HUES6 (cell line): ENCODE results near the gene JMJD8.

Experiments
- H3K27ac ChIP-seq: 2 replicates; pipeline ENCODE4 v1.7.0; 2013; ENCODE audit warnings: low read depth, mild to moderate bottlenecking, low read length, inconsistent platforms
- H3K27me3 ChIP-seq: 2 replicates; pipeline ENCODE4 v1.6.1; 2013; ENCODE audit warnings: low read length; ENCODE audit not compliant: control insufficient read depth, insufficient read depth
- H3K36me3 ChIP-seq: 2 replicates; pipeline ENCODE4 v1.6.1; 2013; ENCODE audit warnings: low read length; ENCODE audit not compliant: control insufficient read depth, insufficient read depth
- H3K4me1 ChIP-seq: 2 replicates; pipeline ENCODE4 v1.6.1; 2013; ENCODE audit warnings: low read length; ENCODE audit not compliant: control insufficient read depth, insufficient read depth
- H3K4me3 ChIP-seq: 2 replicates; pipeline ENCODE4 v1.5.1; 2013; ENCODE audit warnings: low read depth, low read length
- H3K9ac ChIP-seq: one replicate; pipeline ENCODE4 v1.6.1; 2013; ENCODE audit warnings: mild to moderate bottlenecking, low read length
- H3K9me3 ChIP-seq: 2 replicates; pipeline ENCODE4 v1.6.1; 2013; ENCODE audit warnings: low read depth, low read length; ENCODE audit not compliant: control insufficient read depth, insufficient read depth

Gene JMJD8

DNA sequence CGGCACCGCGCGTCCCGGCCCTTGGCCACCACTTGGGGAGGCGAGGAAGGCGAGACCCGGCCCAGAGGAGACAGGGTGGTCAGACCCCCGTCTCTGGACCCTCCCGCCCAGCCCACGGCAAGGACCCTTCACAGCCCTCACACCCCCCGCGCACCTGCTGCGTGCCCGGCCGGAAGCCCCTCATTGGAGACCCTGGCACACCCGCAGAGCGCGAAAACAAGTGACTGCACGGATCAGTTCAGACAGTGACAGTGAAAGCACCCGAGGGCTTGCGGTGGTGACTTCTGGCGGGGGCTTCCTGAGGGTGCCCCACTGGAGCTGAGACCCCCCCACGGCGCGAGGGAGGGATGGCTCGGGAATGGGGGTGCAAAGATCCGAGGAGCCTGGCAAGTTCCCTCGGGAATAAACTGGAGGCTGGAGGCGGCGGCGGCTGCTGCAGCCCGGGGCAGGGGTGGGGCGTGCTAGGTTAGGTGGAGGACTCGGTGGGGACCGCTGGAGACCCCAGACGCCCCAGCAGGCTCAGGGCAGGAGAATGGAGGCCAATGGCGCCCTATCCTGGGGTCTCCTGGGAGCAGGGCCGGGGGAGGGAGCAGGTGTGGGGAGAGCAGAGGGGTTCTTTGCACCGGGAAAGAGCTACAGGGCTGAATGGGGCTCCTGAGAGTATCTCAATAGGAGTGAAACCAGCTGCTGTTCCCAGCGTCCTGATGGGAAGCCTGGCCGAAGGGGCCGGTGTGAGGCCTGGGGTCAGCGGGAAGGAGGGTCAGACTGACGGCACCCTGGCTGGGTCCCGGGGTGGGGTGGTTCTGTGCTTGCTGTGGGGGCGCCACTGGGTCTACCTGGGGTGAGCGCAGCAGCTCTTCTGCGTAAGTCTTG is 22.3 kb upstream of the JMJD8 start:
- Histone ChIP-seq H3K9me3 (no peaks in the 10 kb centered on the region), H3K4me1 (peaks cover 5% of the 10 kb centered on the region; the same call in 1 of the 2 replicates), H3K9ac (no peak overlapping the region), H3K27me3 (peaks cover 94% of the 10 kb centered on the region), H3K36me3 (no peaks in the 10 kb centered on the region), H3K27ac (no peak overlapping the region), H3K4me3 (peak overlapping the region; percentile 64)

DNA sequence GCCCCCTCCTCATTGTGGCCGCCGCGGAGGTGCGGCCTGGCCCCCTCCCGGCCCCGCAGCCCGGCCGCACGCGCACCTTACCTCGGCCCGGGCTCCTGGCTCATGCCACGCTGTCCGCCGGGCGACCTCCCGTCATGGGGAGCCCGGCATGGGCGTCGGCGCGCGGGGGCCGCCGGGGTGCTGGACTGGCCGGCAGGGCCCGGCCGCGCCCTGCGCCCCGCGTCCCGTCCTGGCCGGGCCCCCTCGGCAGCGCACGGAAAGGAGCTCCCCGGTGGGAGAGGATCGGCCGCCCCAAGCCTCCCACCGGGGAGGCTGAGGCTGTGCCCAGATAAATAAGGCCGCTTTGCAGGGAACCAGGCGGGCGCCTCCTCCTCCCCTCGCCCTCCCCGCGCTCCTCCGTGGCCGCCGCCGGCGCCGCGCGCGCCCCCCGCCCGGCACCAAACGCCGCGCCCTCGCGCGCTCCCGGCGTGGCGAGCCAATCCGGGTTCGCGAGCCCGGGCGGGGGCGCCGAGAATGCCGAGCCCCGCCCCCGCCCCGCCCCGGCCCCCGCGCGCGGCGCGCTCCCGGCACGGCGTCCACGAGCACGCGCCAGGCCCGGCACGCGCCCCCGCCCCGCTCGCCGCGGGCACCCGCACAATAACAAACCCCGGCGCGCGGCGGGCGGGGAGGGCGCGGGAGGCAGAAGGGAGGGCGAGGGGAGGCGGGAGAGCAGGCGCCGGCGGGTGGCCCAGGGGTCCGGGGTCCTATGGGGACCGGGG is 21.5 kb upstream of the JMJD8 start, which contains the start of gene FBXL16:
TSS of gene FBXL16 (minus strand) at position 371 of the 758 bp plus-strand sequence. CDS start 8,396 bp downstream, outside the sequence.
- Histone ChIP-seq H3K27me3 (peaks cover 97% of the 10 kb centered on the region), H3K4me1 (peaks cover 10% of the 10 kb centered on the region), H3K9me3 (no peaks in the 10 kb centered on the region), H3K9ac (no peak within 1 kb of the TSS), H3K36me3 (no peaks in the 10 kb centered on the region), H3K4me3 (peak within 1 kb of the TSS; percentile 64), H3K27ac (no peak within 1 kb of the TSS)

DNA sequence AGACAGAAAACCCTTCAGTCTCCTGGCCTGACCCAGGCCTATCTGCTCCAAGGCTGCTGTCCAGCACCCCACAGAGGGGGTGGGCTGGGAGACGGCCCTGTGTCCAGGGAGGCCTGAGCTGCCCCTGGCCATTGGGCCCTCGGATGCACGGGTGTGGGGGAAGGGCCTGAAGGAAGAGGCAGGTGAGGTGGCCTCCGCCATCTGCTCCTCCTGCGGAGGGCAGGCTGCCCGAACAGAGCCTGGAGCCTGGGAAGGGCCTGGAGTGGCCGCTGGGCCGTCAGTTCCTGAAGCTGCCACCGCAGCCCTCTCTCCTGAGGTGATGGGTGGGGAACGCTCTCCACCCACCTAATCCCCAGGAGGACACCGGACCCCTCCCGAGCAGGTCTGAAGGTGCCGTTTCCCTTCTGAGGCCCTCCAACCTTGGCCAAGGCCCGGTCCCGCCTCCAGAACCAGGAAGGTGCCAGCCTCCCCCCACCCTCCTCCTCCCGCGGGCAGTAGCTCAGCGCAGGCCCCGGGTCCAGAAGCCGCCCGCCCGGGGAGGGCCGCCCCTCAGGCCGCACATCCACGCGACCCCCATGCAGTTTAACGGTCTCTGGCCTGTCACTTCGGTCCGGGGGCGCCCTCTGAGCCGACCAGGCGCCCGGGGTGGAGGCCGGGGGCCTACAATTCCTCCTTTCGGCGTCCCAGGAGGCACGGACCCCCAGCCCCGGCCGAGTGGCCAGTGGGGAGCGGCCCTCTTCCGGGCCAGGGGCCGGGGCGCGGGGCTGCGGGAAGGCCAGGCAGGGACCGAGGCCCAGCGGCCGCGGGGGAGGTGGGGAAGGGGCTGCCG is 20.6 kb upstream of the JMJD8 start:
- H3K4me1 ChIP-seq, result peaks cover 6% of the 10 kb centered on the region
- no peaks in the 10 kb centered on the region for H3K36me3 ChIP-seq
- H3K27ac ChIP-seq, result no peak overlapping the region
- H3K27me3 ChIP-seq, result peaks cover 97% of the 10 kb centered on the region
- no peaks in the 10 kb centered on the region for H3K9me3 ChIP-seq
- H3K4me3 ChIP-seq, result peak overlapping the region; percentile 44
- H3K9ac ChIP-seq, result no peak overlapping the region

DNA sequence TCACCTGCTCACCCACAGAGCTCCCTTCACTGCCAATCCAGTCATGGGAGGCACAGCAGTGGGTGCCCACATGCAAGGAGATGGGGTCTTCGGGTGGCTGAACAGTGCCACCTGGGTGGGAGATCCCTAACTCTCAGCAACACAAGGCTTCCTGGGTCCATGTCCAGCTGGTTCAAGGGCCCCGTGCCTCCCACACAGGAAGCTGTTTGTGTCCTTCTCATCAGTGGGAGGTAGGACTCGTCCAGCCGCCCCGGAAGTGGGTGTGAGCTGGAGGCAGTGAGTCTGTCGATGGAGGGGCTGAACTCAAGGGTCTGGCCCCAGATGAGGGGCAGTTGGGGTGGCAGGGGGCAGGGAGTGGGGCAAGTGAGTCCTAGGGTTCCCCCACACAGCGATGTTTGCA is 19.9 kb upstream of the JMJD8 start:
- Histone ChIP-seq H3K27me3 (peaks cover 97% of the 10 kb centered on the region), H3K36me3 (no peaks in the 10 kb centered on the region), H3K9me3 (no peaks in the 10 kb centered on the region), H3K4me3 (no peak overlapping the region), H3K4me1 (peaks cover 5% of the 10 kb centered on the region; the same call in 1 of the 2 replicates), H3K9ac (no peak overlapping the region), H3K27ac (no peak overlapping the region)

- Histone ChIP-seq H3K36me3 (no peaks in the 10 kb centered on the region), H3K9me3 (no peaks in the 10 kb centered on the region), H3K4me3 (no peak overlapping the region), H3K4me1 (peaks cover 5% of the 10 kb centered on the region; the same call in 1 of the 2 replicates), H3K27ac (no peak overlapping the region), H3K27me3 (peaks cover 96% of the 10 kb centered on the region), H3K9ac (no peak overlapping the region)
These were observed 19.3 kb upstream of the JMJD8 start for GRCh38 chr16:703406-703805.

- Histone ChIP-seq H3K9me3 (no peaks in the 10 kb centered on the region), H3K36me3 (no peaks in the 10 kb centered on the region), H3K27me3 (peaks cover 96% of the 10 kb centered on the region), H3K27ac (no peak overlapping the region), H3K4me1 (peaks cover 5% of the 10 kb centered on the region; the same call in 1 of the 2 replicates), H3K9ac (no peak overlapping the region), H3K4me3 (no peak overlapping the region)
These were observed 18.2 kb upstream of the JMJD8 start for GRCh38 chr16:702341-702740.

DNA sequence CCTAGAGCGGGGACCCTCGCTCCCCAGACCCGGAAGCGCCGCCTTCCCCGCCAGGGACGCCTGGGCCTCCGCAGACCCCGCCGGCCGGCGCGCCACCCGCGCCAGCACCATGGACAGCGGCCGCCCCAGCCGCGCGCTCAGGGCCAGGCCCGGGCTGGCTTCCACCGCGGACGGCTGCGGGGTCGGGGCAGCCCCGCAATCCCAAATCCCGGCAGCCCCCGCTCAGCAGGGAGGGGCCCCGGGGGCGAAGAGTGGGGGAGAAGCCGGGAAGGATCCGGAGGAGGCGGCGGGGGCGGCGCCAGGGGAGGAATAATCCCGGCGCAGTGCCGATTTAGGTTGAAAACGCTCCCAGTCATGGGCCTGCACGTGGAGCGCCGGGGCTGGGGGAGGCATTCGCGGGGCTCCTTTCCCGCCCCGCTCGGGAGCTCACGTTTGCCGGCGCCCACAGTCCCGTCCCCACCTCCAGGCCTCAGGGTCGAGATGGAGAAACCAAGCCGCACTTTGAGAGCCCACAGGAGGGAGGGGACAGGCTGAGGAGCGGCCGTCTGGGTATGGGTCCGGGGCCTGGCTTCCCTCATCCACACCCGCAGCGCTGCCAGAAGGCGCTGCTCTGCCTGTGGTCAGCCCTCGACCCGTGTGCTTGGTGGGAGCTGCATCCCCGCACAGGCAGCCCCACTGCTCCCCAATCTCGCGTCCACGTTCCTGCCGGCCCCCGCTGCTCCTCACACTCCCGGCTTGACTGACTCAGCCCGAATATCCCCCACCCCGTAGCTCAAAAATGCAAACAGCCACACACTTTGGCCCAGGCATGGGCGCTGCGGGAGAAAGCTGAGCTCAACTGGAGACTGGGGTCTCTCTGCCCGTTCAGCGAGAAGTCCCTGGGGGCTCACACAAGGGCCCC is 16.8 kb upstream of the JMJD8 start:
- H3K4me3 ChIP-seq, result peak overlapping the region; percentile 23
- H3K27me3 ChIP-seq, result peaks cover 96% of the 10 kb centered on the region
- no peak overlapping the region for H3K9ac ChIP-seq
- H3K27ac ChIP-seq, result no peak overlapping the region
- H3K36me3 ChIP-seq, result no peaks in the 10 kb centered on the region
- H3K4me1 ChIP-seq, result peaks cover 5% of the 10 kb centered on the region; the same call in 1 of the 2 replicates
- no peaks in the 10 kb centered on the region for H3K9me3 ChIP-seq

GRCh38 chr16:698911-699671 is 15.0 kb upstream of the JMJD8 start:
- no peaks in the 10 kb centered on the region for H3K36me3 ChIP-seq
- H3K9me3 ChIP-seq, result no peaks in the 10 kb centered on the region
- no peak overlapping the region for H3K9ac ChIP-seq
- peaks cover 98% of the 10 kb centered on the region for H3K27me3 ChIP-seq
- H3K4me3 ChIP-seq, result no peak overlapping the region
- no peak overlapping the region for H3K27ac ChIP-seq
- H3K4me1 ChIP-seq, result peaks cover 11% of the 10 kb centered on the region; the same call in 1 of the 2 replicates

DNA sequence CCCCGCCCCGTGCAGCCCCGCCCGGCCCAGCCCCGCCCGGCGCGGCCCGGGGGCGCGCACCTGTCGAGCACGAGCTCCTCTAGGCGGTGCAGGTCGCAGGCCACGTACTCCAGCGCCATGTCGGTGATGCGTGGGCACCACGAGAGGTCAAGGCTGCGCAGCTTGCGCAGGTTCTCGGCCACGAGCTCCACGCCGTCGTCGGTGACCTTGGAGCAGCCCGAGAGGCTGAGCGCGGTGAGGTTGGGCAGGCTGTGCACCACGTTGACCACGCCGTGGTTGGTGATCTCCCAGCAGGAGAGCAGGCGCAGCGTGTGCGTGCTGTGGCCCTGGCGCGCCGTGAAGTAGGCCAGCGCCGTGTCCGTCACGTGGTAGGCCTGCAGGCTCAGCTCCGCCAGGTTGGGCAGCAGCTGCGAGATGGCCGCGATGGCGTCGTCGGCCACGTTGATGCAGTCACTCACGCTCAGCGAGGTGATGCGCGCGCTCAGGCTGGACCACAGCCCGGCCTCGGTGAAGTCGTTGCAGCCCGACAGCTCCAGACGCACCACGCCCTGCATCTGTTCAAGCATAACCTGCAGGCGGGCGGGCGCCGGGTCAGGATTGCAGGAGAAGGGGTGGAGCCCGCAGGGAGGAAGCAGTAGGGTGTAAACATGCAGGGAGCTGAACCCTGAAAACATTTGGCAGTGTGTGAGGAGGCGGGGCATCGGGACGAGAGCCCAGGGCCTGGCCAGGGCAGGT is 11.4 kb upstream of the JMJD8 start:
- no peaks in the 10 kb centered on the region for H3K36me3 ChIP-seq
- no peak overlapping the region for H3K9ac ChIP-seq
- peaks cover 6% of the 10 kb centered on the region; the same call in 1 of the 2 replicates for H3K4me1 ChIP-seq
- H3K9me3 ChIP-seq, result no peaks in the 10 kb centered on the region
- H3K4me3 ChIP-seq, result peak overlapping the region; percentile 58
- H3K27me3 ChIP-seq, result peaks cover 96% of the 10 kb centered on the region
- no peak overlapping the region for H3K27ac ChIP-seq
